ENCODE data around the gene NACC2.
A peak's percentile ranks its signal among the peaks of the same experiment; 100 is the strongest.

Gene NACC2

DNA sequence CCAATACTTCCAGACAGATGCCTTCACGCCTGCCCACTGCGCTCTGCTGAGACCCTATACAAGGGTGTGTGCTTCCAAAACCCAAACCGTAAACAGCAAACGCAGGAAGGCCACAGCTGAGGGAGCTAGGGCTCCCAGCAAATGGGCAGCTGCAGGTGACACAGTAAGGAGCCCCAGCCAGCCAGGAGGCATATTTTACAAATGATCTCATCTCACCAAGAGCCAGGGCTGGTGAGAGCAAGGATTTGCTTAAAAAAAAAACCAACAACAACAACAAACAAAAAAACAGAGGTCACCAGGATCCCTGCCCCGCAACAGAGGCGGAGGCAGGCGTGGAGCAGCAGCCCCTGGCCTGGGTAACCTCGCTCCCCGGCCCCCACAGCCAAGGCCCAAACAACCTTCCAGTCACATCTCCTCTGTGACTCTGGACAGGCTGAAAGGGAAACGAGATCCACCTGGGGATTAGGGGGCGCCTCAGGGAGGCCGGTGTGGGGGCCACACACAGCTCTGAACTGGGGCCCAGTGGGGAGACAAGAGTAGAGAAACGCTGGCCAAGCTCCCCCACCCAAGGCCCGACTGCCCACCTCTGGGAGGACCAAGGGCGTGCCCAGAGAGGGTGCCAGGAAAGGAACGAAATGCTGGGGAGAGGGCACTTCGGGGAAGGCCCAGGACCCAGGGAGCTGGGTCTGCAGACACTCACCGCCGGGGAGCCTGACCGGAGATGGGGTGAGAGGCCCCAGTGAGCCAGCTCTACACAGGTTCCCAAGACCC, 3.3 kb downstream of the NACC2 start:
- DNase-seq: no peak

DNA sequence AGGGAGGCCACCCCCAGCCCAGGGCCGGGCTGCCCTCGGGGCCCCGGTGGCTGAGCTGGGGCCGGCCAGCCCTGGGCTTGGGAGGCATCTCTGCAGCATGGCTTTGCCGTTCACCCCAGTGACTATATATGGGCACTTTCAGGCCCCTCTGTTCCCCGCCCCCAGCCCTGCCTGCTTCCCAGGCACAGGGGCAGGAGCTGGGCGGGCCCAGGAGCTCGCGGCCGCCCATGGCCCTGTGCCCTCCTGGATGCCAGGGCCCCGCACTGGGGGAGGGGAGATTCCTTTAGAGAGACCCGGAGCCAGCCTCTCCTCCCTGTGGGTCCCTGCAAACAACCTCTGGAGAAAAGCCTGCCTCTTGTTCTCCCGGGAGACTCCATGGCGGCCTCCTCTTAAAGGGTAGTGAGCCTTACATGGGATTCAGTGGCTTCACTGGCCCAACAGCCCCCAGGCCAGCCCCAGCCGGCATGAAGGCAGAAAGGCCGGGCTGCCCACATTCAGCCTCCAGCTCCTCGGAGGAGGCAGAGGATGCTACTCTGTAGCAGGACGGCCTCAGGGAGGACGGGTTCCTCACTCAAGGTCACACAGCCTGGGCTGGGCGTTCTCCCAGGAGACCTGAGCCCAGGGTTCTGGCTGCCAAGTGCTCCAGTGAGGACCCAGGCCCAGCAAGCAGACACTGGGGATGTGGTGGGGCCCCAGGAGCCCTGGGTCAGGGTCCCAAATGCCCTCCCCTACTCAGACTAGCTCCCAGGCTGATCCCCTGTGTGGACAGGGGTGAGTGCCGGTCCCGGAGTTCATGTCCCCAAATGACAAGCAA, 4.1 kb downstream of the NACC2 start:
- DNase-seq: no peak

DNA sequence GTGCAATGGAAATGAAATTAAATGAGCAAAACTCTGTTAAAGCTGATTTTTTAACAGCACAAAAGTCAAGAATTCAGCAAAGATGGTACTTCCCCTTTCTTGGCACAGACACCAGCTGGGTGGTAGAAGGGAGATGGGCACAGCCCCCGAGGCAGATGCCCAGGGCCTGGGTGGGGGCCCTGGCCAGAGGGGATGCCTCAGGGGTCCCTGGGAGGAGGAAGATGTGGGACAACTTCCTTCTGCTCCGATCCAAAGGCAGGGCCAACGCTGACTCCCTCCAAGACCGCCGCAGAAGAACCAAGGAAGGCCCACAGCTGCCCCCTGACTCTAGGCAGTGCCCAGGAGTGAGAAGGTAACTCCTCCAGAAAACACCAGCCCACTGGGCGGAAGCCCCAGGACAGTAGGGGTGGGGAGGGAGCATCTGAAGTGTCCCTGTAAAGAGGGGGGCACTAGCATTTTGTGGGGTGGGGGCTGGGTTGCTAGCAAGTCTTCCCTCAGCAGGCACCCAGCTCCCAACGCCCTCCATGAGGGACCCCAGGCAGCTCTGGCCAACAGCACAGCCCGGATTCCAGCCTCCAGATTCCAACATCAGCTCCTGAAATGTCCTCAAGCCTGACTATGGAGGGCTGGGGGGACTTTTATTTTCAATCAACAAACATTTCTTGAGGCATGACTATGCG, 4.9 kb downstream of the NACC2 start:
- no peak for DNase-seq

DNA sequence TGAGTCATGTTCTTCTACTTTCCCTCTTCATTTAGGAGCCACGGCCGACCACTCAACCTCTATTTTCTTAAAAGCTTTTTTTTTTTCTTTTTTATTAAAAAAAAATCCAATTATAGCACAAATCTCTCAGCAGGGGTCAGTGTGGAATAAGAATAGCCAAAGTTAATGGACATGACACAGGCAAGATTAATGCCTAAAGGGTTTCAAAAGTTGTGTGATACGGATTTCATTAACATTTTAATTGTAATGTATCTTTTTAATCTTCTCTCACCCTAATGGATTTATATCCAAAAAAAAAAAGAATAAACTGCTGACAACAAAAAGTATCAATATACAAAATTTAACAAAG, 5.4 kb downstream of the NACC2 start:
- DNase-seq: no peak

DNA sequence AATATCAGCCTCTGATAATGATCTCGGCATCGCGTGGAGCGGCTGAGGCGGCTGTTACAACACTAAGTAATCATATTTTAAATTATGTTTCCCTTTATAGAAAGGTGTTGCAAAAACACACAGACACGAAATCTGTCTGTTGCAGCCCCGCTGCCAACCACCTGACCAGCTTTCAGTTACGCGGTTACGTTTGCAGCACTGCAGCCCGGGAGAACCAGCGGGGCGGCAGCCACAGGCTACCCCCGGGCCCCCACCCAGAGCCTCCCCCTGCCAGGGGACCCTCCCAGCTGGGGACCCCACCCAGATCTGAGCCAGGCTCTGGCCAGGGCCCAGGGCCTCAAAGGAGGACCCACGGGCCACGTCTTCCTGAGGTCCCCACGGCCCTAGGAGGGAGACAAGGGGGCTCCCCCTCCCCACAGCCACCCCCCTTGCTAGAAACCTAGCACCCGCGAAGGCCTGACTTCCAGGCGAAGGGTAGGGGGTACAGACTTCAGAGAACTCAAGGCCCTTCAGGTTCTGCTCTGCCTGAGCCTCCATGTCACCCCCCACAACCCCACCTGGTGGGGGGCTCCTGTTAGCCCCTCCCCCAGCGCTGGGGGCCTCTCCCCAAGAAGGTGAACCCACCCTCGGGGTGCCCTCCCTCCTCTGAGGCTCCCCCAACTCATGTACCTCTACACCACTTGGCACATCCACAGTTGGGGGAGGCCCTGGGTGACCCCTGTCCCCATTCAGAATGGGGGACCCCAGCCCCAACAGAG, 6.0 kb downstream of the NACC2 start:
- no peak for DNase-seq

DNA sequence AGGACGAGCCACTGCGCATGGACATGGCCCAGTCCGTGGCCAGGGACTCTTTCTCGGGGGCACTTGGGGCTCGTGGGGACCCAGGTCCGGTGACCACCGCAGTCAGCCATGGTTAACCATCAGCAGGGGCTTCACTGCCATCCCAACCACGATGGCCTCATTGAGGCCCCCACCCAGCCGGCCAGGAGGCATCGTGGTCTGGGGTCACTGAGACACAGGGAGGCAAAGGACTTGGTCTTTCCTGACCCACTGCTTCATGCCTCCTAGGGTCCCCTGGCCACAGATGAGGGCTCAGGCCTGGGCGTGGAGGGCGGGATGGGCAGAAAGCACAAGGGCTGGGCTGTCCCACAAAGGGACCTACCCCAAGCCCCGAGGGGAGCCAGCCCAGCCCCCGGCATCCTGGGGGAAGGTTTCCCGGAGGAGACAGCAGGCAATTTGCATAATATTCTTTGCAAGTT, 6.6 kb downstream of the NACC2 start:
- DNase-seq: no peak

DNA sequence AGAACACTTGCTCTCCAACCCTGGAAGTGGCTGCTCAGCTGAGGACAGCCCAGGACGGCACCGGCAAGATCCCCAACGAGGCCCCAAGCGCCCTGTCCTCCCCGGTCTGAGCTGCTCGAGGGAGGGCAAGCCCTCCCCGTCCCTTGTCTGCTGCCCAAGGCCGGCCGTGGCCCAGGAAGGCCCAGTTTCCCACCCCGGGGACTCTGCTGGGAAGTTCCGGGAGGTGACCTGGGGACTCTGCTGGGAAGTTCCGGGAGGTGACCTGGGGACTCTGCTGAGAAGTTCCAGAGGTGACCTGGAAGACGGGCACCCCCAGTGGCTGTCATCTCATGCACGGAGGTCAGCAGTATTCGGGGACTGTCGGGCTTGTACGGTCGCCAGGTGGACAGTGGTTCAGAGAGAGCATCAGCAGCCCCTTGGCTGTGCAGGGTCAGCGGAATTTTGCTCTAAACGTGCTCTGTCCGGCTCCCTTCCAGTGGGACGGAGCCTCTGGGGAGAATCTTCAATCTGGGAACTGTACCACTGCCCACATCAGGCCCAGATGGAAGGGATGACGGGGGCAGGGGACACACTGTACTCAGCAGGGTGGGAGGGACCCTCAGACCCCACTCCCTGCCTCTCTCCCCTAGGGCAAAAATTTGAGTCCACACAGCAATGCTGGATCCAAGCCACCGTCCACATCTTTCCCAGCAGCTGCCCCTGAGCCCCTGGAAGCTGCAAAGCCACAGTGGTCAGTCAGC, 7.2 kb downstream of the NACC2 start:
- DNase-seq: no peak

DNA sequence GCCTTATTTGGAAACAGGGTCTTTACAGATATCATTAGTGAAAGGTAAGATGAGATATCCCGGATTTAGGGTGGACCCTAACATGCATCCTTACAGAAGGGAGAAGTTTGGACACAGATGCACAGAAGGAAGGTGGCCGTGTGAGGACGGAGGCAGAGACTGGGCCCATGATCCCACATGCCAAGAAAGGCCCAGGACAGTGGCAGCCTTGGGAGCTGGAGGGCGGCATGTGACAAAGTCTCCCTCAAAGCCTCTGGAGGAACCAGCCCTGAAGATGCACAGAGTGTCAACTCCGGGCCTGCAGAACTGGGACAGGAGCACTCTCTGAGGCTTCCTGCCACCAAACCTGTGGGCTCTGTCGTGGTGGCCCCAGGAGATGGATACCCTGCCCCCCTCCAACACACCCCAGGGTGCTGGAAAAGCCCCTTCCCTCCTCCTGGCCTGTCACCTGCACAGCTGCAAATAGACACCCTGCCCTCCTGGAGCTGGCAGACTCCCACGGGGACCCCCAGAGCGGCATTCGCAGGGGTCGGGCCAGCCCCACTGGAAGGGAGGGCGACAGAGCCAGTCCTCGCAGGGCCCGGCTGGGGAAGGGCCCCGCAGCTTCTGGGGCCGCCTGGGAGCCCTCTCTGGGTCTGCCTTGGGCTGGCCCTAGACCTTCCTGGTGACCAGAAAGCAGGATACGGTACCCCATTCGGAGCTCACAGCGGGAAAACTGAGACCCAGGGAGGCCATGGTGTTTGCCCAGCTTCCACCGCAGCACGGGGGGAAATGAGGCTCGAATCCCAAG, 7.9 kb downstream of the NACC2 start:
- no peak for DNase-seq

DNA sequence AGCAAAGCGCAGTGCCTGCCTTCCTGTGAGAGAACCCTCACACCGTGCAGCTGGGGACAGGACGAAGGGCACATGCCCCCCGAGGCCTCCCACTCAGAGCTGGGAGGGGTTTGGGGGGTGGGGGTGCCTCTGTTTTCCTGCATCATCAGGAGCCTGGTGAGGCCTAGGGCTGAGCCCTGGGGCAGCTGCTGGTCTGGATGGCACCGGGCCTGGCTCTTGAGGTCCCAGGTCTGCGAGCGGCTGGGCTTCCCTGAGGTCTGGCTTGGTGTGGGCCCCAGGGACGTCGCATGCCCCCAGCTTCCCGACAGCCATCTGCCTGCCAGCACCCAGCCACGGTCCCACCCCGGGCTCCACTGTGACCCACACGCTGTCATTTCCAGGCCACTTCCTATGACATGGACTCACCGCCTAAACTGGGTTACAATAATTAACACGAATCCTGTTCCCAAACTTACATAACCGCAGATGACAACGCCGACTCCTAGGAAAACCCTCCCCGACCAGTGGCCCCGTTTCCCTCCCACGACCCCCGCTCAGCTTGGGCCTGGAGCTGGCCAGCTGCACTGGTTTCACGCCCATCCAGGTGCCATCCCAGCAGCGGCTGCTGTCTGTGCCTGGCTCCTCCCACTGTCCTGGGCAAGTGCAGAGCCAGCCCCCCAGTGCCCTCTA, 8.7 kb downstream of the NACC2 start:
- DNase-seq: no peak

DNA sequence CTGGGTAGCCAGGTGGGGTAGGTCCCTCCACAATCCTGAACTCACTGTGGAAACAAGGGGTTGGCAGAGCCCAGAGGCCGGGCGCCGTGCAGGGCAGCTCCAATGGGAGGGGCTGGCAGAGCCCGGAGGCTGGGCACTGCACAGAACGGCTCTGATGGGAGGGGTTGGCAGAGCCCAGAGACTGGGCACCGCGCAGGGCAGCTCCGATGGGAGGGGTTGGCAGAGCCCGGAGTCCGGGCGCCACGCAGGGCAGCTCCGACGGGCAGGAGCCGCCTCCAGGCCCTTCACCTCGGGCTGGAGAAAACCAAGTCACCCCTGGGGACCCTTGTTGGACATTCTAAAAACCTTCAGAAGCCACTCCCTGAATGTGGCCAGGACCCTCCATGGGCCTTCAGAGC, 9.3 kb downstream of the NACC2 start:
- no peak for DNase-seq

DNA sequence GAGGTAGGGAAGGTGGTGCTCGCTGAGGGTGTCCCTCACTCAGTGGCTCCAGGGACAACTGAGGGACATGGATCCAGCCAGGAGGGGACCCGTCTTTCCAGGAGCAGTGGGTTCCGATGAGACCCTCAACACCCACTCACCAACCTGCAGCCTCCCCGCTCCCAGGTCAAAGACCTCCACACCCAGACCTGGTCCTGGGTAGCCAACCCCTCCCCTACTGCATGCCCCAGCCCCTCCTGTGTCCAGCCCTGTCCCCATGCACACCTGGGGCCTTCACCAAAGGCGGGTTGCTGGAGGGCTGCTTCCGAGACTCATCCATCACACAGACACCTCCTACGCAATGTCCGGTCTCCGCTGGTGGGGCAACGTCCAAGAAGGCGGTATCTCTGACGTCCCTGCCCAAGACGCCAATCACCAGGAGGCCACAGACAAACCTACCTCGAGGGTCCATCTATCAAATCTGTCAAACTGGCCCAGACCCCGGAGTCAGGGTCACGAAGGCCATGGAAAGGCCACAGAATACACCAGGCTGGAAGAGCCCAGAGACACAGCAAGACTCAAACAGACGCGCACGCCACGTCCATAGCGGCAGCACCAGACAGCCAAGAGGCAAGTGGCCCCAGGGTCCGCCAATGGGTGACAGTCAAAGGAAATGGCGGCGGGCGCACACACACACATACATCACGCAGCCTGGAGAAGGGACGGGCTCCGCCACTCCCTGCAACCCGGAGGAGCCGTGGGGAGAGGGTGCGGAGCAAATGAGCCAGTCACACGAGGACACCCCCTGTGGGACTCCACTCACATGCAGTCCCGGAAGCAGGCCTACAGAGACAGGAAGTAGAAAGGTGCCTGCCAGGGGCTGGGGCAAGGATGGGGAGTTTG, 10.8 kb downstream of the NACC2 start:
- no peak for DNase-seq

DNA sequence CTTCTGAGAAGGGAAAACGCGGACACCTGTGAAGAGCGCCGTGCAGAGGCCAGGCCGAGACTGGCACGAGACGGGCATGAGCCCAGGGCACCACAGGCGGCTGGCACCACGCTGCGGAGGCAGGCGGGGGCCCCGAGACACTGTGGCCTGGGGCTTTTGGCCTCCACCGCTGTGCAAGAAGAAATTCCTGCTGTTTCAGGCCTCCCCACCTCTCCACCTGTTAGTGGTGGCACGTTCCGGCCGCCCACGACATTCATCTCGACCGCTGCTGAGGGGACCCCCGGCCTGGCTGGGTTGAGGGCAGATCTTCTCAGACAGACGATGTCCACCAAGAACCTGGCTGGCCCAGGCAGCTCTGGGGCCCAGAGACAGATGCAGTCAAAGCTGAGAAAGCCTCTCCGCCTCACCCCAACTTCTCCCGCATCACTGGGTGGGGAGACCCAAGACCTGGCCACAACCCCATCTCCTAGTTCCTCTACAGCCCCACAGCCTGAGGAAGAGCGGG, 11.5 kb downstream of the NACC2 start:
- DNase-seq: no peak

DNA sequence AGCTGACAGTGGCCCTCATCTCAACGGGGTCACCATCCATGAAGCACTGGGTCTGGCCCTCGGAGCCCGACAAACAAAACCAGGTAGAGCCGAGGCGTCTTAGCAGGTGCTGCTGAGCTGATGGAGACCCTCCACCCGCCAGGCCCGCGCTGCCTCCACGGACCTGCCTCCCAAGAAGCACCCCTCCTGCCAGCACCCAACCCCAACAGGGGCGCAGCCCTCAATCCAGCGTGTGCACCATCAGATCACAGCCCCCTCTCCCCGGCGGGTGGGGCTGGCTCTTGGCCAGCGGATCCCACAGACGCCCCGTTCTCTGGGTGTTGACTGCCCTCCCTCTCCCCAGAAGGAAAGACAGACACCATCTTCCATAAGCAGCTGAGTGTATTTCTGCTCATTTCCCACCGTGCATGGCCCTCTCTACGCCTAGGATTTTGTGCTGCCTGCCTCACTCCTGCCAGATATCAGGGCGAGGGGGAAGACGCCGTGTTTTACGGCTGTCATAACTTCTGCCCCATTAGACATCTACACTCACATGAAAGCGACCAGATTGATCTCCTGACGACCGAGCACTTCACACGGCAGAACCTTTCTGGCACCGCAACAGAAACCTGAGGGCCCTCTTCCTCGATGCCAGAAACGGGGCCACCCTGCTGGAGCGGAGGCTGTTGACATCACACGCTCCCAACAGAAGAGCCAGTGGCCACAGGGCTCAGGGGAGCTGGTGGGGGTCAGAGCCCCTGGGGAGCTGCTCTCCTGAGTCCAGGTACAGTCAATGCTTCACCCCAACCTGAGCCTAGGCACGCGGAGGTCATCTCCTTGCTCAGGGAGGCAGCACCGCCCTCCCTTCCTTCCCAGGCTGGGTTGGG, 12.4 kb downstream of the NACC2 start:
- DNase-seq: no peak

DNA sequence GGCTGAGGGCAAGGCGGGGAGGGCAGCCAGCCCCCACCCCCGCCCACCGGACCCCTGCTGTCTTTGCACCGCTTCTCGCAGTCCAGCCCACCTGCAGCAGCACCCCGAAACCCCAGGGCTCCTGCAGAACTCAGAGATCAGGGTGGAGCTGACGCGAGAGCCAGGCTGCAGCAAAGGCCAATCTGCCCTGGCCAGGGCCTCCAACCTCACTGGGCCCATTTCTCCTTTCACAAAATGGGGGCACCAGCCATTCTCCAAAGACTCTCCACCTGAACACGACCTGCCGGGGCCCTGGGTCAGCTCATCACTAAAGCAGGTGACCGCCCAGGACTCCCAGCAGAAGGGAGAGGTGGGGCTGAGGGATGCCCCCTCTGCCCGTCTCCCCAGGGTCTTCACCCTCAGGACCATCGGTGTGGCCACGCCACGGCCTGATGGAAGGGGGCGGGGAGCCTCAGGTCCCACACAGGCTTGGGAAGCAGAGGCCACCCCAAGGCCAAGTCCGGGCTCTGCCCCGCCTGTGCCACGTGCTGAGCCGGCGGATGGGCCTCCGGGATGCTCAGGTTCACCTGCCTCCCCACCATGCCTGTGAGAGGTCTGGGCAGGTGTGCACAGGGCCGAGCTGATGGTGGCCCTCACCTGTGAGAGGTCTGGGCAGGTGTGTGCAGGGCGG, 13.1 kb downstream of the NACC2 start:
- DNase-seq: no peak

DNA sequence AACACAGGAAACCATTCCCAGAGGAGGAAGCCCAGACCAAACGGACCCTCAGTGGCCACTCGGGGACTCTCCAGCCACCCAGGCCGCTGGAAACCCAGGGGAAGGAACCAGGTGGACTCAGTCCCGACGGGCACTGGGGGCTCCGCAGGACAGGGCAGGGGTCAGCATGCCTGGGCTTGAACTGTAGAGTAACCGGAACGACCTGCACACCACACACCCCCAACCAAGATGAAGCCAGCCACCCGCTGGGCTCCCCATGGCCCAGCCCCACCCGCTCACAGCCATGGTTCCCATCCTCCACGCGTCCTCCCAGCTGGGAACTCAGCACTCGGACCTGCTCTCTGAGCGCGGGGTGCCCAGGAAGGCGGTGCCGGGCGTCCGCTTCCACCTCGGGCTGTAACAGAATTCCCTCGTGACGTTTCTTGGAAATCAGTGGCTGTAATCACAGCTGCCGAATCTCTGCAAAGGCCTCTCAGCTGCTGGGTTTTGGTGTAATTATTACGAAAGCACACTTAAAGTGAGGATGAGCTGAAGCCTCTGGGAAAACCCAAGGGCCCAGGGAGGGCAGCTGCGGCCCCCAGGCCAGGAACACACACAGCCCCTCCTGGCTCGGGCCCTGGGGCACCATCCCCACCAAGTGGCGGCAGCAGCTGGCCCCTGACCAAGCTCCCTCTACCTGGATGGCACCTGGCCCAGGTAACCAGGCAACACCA, 13.8 kb downstream of the NACC2 start:
- DNase-seq: peak in 1 of 2 experiments; percentile 17

DNA sequence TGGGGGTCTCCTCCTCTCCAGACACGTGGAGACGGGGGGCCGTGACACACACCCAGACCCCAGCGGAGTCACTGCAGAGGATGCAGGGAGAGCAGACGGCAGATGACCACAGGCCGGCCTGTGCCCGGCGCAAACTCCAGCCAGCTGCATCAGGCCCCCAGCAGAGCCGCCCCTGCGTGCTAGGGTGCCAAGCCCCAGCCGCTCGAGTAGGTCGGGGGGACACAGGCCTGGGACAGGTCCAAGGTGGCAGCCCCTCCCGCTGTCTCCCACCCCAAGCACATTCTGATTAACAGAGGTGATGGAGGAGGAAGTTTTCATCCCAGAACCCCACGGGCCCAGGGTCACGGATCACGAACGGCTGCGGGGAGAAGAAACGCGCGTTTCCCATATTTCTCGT, 14.4 kb downstream of the NACC2 start:
- DNase-seq: no peak

DNA sequence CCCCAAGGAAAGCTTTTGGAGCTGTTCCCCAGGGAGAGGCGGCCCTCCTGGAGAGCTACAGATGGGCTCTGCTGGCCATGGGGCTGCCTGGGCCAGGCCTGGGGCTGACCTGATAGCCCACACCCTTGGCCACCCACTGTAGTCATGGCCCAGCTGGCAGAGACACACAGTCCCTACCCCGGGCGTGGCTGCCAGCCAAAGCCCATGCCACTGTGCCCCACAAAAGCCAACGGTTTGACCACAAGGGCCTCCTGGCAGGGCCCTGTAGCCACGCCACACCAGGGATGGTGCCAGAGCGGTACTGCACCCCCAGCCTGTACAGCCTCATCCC, 15.2 kb downstream of the NACC2 start:
- DNase-seq: no peak

All from NCI-H187 (cell line).